Loucy (cell line): ENCODE data around the gene CDX1.

ENCODE experiments used
- H2AFZ ChIP-seq: fragments of 200-600 bp; sonication (generic); 2 replicates; pipeline ENCODE4 v1.6.0; 2016; ENCODE audit warnings: antibody characterized with exemption, mild to moderate bottlenecking, low read length, moderate library complexity
- H3F3A ChIP-seq: fragments of 200-600 bp; 2 replicates; pipeline ENCODE4 v1.6.0; 2016; ENCODE audit warnings: antibody characterized with exemption, low read depth, mild to moderate bottlenecking
- H3K27me3 ChIP-seq: fragments of 200-600 bp; sonication (generic); 2 replicates; pipeline ENCODE4 v1.6.1; 2014; ENCODE audit warnings: low read length, mild to moderate bottlenecking; ENCODE audit not compliant: insufficient read depth, poor library complexity, severe bottlenecking
- H3K36me3 ChIP-seq: fragments of 200-600 bp; sonication (generic); 2 replicates; pipeline ENCODE4 v1.6.1; 2016; ENCODE audit warnings: low read length; ENCODE audit not compliant: insufficient read depth
- H3K4me1 ChIP-seq: fragments of 200-600 bp; sonication (generic); 2 replicates; pipeline ENCODE4 v1.5.1; 2014; ENCODE audit warnings: low read length, mild to moderate bottlenecking; ENCODE audit not compliant: insufficient read depth, poor library complexity, severe bottlenecking
- H3K4me2 ChIP-seq: fragments of 200-600 bp; sonication (generic); 2 replicates; pipeline ENCODE4 v1.6.0; 2014; ENCODE audit warnings: antibody characterized with exemption, low read length, low read depth, mild to moderate bottlenecking; ENCODE audit not compliant: poor library complexity, severe bottlenecking
- H3K4me3 ChIP-seq: fragments of 200-600 bp; sonication (generic); 2 replicates; pipeline ENCODE4 v1.5.1; 2014; ENCODE audit warnings: low read length, mild to moderate bottlenecking, mixed read lengths; ENCODE audit not compliant: poor library complexity, severe bottlenecking
- H3K79me2 ChIP-seq: fragments of 200-600 bp; sonication (generic); 2 replicates; pipeline ENCODE4 v1.6.1; 2014; ENCODE audit warnings: low read length; ENCODE audit not compliant: insufficient read depth
- H3K9ac ChIP-seq: fragments of 200-600 bp; sonication (generic); 2 replicates; pipeline ENCODE4 v1.6.0; 2014; ENCODE audit warnings: mild to moderate bottlenecking, low read depth, low read length, moderate library complexity; ENCODE audit not compliant: poor library complexity, severe bottlenecking
- H3K9me2 ChIP-seq: fragments of 200-600 bp; sonication (generic); replicated peaks from 2 replicates; pipeline ENCODE4 v1.6.1; 2016; ENCODE audit warnings: low read depth, low read length, mixed read lengths
- H3K9me3 ChIP-seq: fragments of 200-600 bp; sonication (generic); 2 replicates; pipeline ENCODE4 v1.6.1; 2014; ENCODE audit warnings: mild to moderate bottlenecking, antibody characterized with exemption, low read length, low read depth; ENCODE audit not compliant: insufficient read depth
- H4K20me1 ChIP-seq: fragments of 200-600 bp; sonication (generic); 2 replicates; pipeline ENCODE4 v1.6.0; 2014; ENCODE audit warnings: antibody characterized with exemption, low read length, mild to moderate bottlenecking; ENCODE audit not compliant: insufficient read depth, poor library complexity, severe bottlenecking
- EZH2phosphoT487 ChIP-seq: fragments of 200-600 bp; IDR thresholded peaks from 2 replicates; pipeline ENCODE4 v1.6.1; 2018; ENCODE audit warnings: antibody characterized with exemption, mild to moderate bottlenecking, moderate library complexity, borderline replicate concordance
- TF ChIP-seq, protein P1 (sequence below): fragments of 200-600 bp; sonication (generic); conservative IDR thresholded peaks from 2 replicates; pipeline ENCODE4 v1.5.1; 2014; ENCODE audit warnings: mild to moderate bottlenecking, antibody characterized with exemption, low read length

Gene CDX1

GRCh38 chr5:150129454-150129812, 37.1 kb upstream of the CDX1 start:
- no peaks in the 10 kb centered on the region for H3K4me1 ChIP-seq
- H4K20me1 ChIP-seq: no peaks in the 10 kb centered on the region
- no peaks in the 10 kb centered on the region for H3K27me3 ChIP-seq
- TF ChIP-seq, protein P1, sequence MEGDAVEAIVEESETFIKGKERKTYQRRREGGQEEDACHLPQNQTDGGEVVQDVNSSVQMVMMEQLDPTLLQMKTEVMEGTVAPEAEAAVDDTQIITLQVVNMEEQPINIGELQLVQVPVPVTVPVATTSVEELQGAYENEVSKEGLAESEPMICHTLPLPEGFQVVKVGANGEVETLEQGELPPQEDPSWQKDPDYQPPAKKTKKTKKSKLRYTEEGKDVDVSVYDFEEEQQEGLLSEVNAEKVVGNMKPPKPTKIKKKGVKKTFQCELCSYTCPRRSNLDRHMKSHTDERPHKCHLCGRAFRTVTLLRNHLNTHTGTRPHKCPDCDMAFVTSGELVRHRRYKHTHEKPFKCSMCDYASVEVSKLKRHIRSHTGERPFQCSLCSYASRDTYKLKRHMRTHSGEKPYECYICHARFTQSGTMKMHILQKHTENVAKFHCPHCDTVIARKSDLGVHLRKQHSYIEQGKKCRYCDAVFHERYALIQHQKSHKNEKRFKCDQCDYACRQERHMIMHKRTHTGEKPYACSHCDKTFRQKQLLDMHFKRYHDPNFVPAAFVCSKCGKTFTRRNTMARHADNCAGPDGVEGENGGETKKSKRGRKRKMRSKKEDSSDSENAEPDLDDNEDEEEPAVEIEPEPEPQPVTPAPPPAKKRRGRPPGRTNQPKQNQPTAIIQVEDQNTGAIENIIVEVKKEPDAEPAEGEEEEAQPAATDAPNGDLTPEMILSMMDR: no peak
- no peak for TF ChIP-seq EZH2phosphoT487
- H3K79me2 ChIP-seq: no peaks in the 10 kb centered on the region
- no peak overlapping the region; the same call in 1 of the 2 replicates for H2AFZ ChIP-seq
- H3K4me3 ChIP-seq: no peak overlapping the region
- H3F3A ChIP-seq: no peaks in the 10 kb centered on the region
- H3K36me3 ChIP-seq: no peaks in the 10 kb centered on the region
- H3K4me2 ChIP-seq: no peak overlapping the region
- H3K9me2 ChIP-seq: no peaks in the 10 kb centered on the region
- H3K9ac ChIP-seq: no peak overlapping the region
- no peaks in the 10 kb centered on the region for H3K9me3 ChIP-seq

GRCh38 chr5:150129813-150130492, 36.6 kb upstream of the CDX1 start:
- Histone ChIP-seq H3K36me3 (no peaks in the 10 kb centered on the region), H3K9me2 (no peaks in the 10 kb centered on the region), H3K79me2 (no peaks in the 10 kb centered on the region), H3K27me3 (no peaks in the 10 kb centered on the region), H3F3A (no peaks in the 10 kb centered on the region), H3K4me2 (no peak overlapping the region), H3K4me1 (no peaks in the 10 kb centered on the region), H3K9ac (no peak overlapping the region), H3K4me3 (no peak overlapping the region), H2AFZ (peak overlapping the region; percentile 34), H4K20me1 (no peaks in the 10 kb centered on the region), H3K9me3 (no peaks in the 10 kb centered on the region)
- TF ChIP-seq, protein P1: peak; percentile 94
- no peak for TF ChIP-seq EZH2phosphoT487

GRCh38 chr5:150130493-150130922, 36.1 kb upstream of the CDX1 start:
- no peaks in the 10 kb centered on the region for H3K4me1 ChIP-seq
- H3K27me3 ChIP-seq: no peaks in the 10 kb centered on the region
- H3K9me2 ChIP-seq: no peaks in the 10 kb centered on the region
- H3F3A ChIP-seq: no peaks in the 10 kb centered on the region
- H3K36me3 ChIP-seq: no peaks in the 10 kb centered on the region
- no peak overlapping the region for H3K4me3 ChIP-seq
- H3K79me2 ChIP-seq: no peaks in the 10 kb centered on the region
- TF ChIP-seq, protein P1: no peak
- no peak for TF ChIP-seq EZH2phosphoT487
- no peak overlapping the region for H3K4me2 ChIP-seq
- no peaks in the 10 kb centered on the region for H4K20me1 ChIP-seq
- H3K9me3 ChIP-seq: no peaks in the 10 kb centered on the region
- H2AFZ ChIP-seq: peak overlapping the region; percentile 34; the same call in 1 of the 2 replicates
- H3K9ac ChIP-seq: no peak overlapping the region
